Vagina (tissue), 2 donors: ENCODE results near the gene SPATA24. TPM values are rescaled to one million over a fixed set of nuclear protein-coding genes. Genes with fewer than 3 reads are reported as not detected.

Source experiments
- DNase-seq, 2 donors: peaks; one replicate each; pipeline ENCODE4 v3.0.0-alpha.2; 2017; ENCODE audit errors: extremely low spot score in 2 of 2
- H3K27ac ChIP-seq: fragments of 200-600 bp; sonication (generic); one replicate; pipeline ENCODE4 v1.5.1; 2019
- H3K27me3 ChIP-seq: fragments of 200-600 bp; sonication (generic); one replicate; pipeline ENCODE4 v1.5.1; 2019
- H3K36me3 ChIP-seq, 2 donors: fragments of 200-600 bp; sonication (generic); one replicate each; pipeline ENCODE4 v1.5.1; 2017 to 2019
- H3K4me1 ChIP-seq: fragments of 200-600 bp; sonication (generic); one replicate; pipeline ENCODE4 v1.5.1; 2019
- H3K4me3 ChIP-seq, 2 donors: fragments of 200-600 bp; sonication (generic); 1 replicate in 1 of 2; 2 replicates in 1 of 2; pipeline ENCODE4 v1.5.1; 2016 to 2019
- H3K9me3 ChIP-seq: fragments of 200-600 bp; sonication (generic); one replicate; pipeline ENCODE4 v1.5.1; 2019
- CTCF ChIP-seq, 3 experiments: fragments of 450-650 bp in 2 of 3; fragments of 200-600 bp in 1 of 3; sonication (generic) in 1 of 3; IDR thresholded peaks; one replicate each; pipeline ENCODE4 v1.5.1; 2017 to 2019; ENCODE audit warnings: antibody characterized with exemption in 3 of 3, mild to moderate bottlenecking in 2 of 3, moderate library complexity in 2 of 3
- POLR2A ChIP-seq, 2 donors: fragments of 450-650 bp; IDR thresholded peaks; one replicate each; pipeline ENCODE4 v1.6.1; 2017; ENCODE audit warnings: antibody characterized with exemption in 2 of 2, mild to moderate bottlenecking in 2 of 2, moderate library complexity in 2 of 2
- POLR2AphosphoS5 ChIP-seq, 2 donors: sonication (generic); formaldehyde crosslinking; IDR thresholded peaks; one replicate each; pipeline ENCODE4 v1.9.0; 2017; ENCODE audit warnings: antibody characterized with exemption in 2 of 2, mild to moderate bottlenecking in 2 of 2, low read depth in 1 of 2; ENCODE audit not compliant: insufficient read depth in 1 of 2
- intact Hi-C: fragments of 100-400 bp; cut with DNase I; formaldehyde crosslinking; loops from one replicate; pipeline ENCODE4 v1.15.1; 2023
- total RNA-seq: library from RNA; depleted of rRNA; stranded (reverse); fragments of >200 nt; gene quantifications from one replicate; pipeline ENCODE4 v1.2.3, GENCODE V29; 2016

The SPATA24 gene
- total RNA-seq, 1 donor from 2014 or later: 12.3 TPM

DNA sequence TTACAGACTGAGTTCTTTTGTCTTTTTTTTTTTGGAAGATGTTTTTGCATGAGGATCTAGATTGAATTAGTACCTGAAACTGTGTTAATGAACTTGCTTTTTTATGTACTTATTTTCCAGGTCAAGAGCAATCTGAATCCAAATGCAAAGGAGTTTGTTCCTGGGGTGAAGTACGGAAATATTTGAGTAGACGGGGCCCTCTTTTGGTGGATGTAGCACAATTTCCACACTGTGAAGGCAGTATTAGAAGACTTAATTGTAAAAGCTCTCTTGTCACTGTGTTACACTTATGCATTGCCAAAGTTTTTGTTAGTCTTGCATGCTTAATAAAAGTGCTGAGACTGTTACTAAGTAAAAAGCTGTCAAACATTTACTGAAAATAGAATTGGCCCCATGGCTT is 35.3 kb downstream of the SPATA24 start:
- intact Hi-C loops: no loop called here
- H3K27ac ChIP-seq: no peak overlapping the region
- H3K9me3 ChIP-seq: no peaks in the 10 kb centered on the region
- no peak for TF ChIP-seq POLR2AphosphoS5 (IDR thresholded peaks at IDR 0.05; ENCODE audit: insufficient read depth in 1 of 2, low read depth in 1 of 2)
- no peak for TF ChIP-seq POLR2A (IDR thresholded peaks at IDR 0.05)
- no peak for TF ChIP-seq CTCF (IDR thresholded peaks at IDR 0.05)
- no peaks in the 10 kb centered on the region for H3K27me3 ChIP-seq
- peaks cover 5 to 76% of the 10 kb centered on the region in 2 donors for H3K36me3 ChIP-seq
- H3K4me1 ChIP-seq: peaks cover 2% of the 10 kb centered on the region
- no peak overlapping the region for H3K4me3 ChIP-seq
- no peak for DNase-seq

DNA sequence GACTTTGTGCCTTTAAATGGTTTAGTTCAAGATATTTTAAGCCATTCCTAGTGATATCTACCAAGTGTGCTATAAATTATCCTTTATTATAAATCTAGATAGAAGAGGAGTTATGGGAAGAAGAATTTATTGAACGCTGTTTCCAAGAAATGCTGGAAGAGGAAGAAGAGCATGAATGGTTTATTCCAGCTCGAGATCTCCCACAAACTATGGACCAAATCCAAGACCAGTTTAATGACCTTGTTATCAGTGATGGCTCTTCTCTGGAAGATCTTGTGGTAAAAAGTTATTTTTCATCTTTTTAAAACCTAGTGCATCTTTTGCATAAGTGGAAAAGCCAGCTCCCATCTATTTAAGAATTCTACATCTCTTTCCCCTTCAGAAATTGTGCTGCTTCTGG is 39.4 kb downstream of the SPATA24 start:
- Histone ChIP-seq H3K27ac (no peak overlapping the region), H3K4me3 (no peak overlapping the region), H3K9me3 (no peaks in the 10 kb centered on the region), H3K36me3 (peaks cover 5 to 47% of the 10 kb centered on the region in 2 donors), H3K4me1 (peaks cover 6% of the 10 kb centered on the region), H3K27me3 (no peaks in the 10 kb centered on the region)
- no peak for DNase-seq
- intact Hi-C loops: no loop called here
- TF ChIP-seq POLR2AphosphoS5 (IDR thresholded peaks at IDR 0.05; ENCODE audit: insufficient read depth in 1 of 2, low read depth in 1 of 2) (no peak), CTCF (IDR thresholded peaks at IDR 0.05) (no peak), POLR2A (IDR thresholded peaks at IDR 0.05) (no peak)

GRCh38 chr5:139363937-139364336 is 40.0 kb downstream of the SPATA24 start:
- no peak for DNase-seq
- intact Hi-C loops: no loop called here
- Histone ChIP-seq H3K27ac (no peak overlapping the region), H3K36me3 (peaks cover 5 to 42% of the 10 kb centered on the region in 2 donors), H3K27me3 (no peaks in the 10 kb centered on the region), H3K9me3 (no peaks in the 10 kb centered on the region), H3K4me3 (no peak overlapping the region), H3K4me1 (peaks cover 8% of the 10 kb centered on the region)
- TF ChIP-seq CTCF (IDR thresholded peaks at IDR 0.05): no peak
- peak in 1 of 2 donors; percentile 82 for TF ChIP-seq POLR2AphosphoS5 (IDR thresholded peaks at IDR 0.05; ENCODE audit: insufficient read depth in 1 of 2, low read depth in 1 of 2)

- intact Hi-C loops: no loop called here
- H3K4me3 ChIP-seq: no peak overlapping the region
- H3K4me1 ChIP-seq: peaks cover 22% of the 10 kb centered on the region
- H3K27ac ChIP-seq: no peak overlapping the region
- no peak for DNase-seq
- TF ChIP-seq POLR2AphosphoS5 (IDR thresholded peaks at IDR 0.05; ENCODE audit: insufficient read depth in 1 of 2, low read depth in 1 of 2): no peak
- TF ChIP-seq POLR2A (IDR thresholded peaks at IDR 0.05): no peak
- TF ChIP-seq CTCF (IDR thresholded peaks at IDR 0.05): no peak
- no peaks in the 10 kb centered on the region for H3K27me3 ChIP-seq
- peaks cover 5 to 28% of the 10 kb centered on the region in 2 donors for H3K36me3 ChIP-seq
- no peaks in the 10 kb centered on the region for H3K9me3 ChIP-seq
Measured at GRCh38 chr5:139361835-139362429, 42.0 kb downstream of the SPATA24 start.

- no peak for DNase-seq
- H3K27ac ChIP-seq: no peak overlapping the region
- peaks cover 5 to 15% of the 10 kb centered on the region in 2 donors for H3K36me3 ChIP-seq
- TF ChIP-seq POLR2AphosphoS5 (IDR thresholded peaks at IDR 0.05; ENCODE audit: insufficient read depth in 1 of 2, low read depth in 1 of 2) (no peak), POLR2A (IDR thresholded peaks at IDR 0.05) (no peak), CTCF (IDR thresholded peaks at IDR 0.05) (no peak)
- intact Hi-C loops: no loop called here
- no peak overlapping the region for H3K4me3 ChIP-seq
- no peaks in the 10 kb centered on the region for H3K9me3 ChIP-seq
- peaks cover 24% of the 10 kb centered on the region for H3K4me1 ChIP-seq
- no peaks in the 10 kb centered on the region for H3K27me3 ChIP-seq
Measured at GRCh38 chr5:139360384-139360783, 43.5 kb downstream of the SPATA24 start.
